GM12801 (cell line): Measurements from ENCODE around the gene GPD1.

Experiments
- TF ChIP-seq, protein P1 (sequence below): IDR thresholded peaks from one replicate; pipeline ENCODE4 v1.5.1; 2011; ENCODE audit warnings: control low read depth; ENCODE audit not compliant: insufficient read length; ENCODE audit errors: extremely low read depth

The GPD1 gene

DNA sequence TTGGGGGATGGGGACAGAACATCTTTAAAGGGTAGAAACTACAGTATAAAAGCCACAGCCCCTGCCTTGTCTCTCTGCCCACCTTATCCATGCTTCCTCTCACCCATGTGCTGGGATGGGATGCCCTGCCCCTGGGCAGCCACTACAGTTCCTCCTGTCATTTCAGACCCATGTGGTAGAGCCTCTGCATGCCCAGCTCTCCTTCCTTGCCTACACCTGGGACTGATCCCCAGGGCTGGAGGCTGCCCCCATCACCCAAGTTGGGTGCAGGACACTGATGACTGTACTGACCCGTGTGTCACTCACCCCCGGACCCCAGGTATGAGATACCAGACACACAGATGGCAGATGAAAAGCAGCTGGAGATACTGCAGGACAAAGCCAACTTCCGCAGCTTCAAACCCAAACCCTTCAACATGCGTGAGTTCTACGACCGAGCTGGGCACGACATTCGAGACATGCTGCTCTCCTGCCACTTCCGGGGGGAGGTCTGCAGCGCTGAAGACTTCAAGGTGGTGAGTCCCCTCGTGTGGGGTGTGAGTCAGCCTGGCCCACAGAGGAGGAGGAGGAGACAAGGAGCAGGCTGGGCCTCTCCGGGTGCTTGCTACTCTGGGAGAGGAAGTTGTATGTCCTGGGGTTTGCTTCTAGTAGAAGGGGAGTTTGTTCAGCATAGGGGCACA lies 44.2 kb upstream of the GPD1 start:
- TF ChIP-seq, protein P1, sequence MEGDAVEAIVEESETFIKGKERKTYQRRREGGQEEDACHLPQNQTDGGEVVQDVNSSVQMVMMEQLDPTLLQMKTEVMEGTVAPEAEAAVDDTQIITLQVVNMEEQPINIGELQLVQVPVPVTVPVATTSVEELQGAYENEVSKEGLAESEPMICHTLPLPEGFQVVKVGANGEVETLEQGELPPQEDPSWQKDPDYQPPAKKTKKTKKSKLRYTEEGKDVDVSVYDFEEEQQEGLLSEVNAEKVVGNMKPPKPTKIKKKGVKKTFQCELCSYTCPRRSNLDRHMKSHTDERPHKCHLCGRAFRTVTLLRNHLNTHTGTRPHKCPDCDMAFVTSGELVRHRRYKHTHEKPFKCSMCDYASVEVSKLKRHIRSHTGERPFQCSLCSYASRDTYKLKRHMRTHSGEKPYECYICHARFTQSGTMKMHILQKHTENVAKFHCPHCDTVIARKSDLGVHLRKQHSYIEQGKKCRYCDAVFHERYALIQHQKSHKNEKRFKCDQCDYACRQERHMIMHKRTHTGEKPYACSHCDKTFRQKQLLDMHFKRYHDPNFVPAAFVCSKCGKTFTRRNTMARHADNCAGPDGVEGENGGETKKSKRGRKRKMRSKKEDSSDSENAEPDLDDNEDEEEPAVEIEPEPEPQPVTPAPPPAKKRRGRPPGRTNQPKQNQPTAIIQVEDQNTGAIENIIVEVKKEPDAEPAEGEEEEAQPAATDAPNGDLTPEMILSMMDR = no peak

DNA sequence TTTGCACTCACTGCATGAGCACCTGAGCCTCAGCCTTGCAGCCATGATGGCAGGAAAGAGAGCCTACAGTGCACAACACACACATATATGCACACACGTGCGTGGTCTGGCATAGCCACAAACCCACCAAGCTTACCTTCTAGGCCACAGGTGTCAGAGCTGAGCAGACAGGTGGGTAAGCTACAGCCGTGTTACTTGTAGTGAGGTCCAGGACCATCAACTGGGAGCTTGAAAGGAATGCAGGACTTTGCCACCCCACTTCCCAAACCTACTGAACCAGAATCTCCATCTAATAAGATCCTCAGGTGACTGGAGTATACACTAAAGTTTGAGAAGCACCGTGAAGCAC lies 43.7 kb upstream of the GPD1 start:
- TF ChIP-seq, protein P1 = no peak

DNA sequence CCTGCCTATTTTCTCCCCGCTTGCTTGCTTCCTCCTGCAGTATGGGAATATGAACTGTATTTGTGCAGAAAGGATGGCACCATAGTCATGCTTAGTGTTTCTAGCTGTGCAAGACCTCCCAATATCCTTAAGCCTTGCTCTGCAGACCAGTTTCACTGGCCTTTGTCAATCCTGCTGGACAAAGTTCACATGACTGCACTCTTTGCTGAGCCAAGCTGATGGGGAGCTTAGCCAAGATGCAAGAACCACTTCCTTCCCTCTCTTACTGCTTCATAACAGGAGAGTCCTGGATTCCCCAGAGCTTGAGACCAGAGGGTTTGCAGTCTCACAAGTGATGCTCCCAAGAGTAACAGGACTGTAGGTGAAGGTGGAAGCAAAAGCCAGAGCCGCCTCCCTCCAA lies 42.6 kb upstream of the GPD1 start:
- TF ChIP-seq, protein P1 = no peak

DNA sequence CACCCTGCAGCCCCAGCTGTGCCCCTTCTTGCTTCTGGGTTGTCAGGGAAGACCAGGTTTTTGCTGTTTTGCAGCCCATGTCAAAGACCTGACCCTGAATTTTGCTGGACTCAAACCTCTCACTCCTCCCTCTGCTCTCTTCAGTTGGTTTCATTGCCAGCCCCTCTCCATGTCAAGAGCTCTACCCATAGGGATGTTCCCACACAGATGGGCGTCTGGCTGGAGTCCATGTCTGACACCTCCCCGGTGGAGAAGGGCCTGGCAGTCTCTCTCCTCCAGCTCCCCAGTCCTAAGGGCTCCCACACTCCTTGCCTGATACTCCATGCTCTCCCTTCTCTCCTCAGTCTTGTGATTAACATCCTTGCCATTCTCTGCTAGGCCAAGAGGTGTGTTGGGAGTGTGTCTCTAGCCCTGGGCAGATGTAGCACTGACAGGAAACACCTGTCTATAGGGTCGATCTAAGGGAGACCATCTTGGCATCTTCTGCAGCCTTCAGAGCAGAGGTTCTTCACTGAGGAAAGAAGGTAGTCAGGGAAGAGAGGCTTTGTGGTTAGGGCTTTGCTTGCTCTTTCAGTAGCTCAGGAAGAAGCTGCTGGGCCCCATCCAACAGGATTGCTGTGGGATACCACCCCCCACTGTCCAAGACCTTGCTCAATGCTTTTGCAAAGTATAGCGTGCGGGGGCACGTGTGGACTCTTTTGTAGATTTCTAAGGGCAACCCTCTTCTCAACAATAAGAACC lies 41.7 kb upstream of the GPD1 start:
- TF ChIP-seq, protein P1 = no peak

DNA sequence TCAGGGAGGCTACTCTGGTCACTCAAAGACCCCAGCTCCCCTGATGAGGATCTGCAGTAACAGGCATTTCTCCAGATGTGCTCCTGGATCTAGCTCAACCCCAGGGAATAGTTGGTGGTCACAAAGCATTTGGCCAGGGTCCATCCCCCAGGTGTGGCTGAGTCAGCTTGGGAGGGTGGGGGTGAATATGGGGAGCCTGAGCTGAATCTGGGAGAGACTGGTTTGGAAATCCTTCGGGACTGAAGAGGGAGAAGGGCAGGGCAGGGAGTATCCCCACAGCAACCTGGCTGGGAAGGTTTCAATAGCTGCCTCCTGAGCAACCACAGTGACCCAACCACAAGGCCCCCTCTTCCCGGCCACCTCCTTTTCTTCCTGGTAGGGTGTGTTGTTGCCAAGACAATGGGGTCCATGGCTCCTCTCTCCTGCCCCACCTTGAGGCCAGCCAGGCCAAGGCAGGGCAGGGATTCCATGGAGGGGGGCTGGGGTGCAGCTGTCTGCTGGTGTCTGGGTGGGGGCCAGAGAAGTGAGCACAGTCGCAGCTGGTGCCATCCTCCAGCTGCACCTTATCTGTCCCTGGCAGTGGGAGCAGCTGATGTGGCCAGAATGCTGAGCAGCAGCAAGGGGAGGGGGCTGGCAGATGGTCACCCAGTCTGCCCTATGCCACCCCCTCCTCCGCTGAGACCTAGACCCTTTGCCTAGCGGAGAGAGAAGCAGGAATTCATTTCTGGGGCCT lies 40.9 kb upstream of the GPD1 start:
- TF ChIP-seq, protein P1 = no peak

DNA sequence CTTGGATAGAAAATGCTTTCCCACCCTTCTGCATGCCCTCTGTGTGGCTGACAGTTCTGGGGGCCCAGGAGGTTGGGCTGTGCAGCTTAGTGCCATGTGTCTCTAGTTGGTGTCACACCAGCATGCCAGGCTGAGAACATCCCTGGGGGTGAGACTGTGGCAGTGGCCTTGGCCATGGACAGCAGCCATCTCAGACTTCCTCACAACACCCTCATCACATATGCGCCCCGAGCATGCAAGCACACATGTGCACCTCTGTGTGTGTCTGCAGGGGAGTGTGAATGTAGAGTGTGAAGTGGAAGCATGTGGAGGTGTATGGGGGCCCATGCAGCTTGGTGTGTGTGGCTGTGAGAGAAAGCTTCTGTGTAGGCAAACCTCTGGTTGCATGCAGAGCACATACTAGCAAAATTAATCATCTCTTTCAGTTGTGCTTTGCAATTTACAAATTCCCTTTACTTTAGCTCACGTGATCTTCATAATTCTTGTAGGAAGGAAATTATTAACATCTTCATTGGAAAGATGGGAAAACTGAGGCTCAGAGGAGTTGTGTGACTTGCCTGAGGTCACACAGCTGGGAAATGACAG lies 38.0 kb upstream of the GPD1 start:
- TF ChIP-seq, protein P1 = no peak

DNA sequence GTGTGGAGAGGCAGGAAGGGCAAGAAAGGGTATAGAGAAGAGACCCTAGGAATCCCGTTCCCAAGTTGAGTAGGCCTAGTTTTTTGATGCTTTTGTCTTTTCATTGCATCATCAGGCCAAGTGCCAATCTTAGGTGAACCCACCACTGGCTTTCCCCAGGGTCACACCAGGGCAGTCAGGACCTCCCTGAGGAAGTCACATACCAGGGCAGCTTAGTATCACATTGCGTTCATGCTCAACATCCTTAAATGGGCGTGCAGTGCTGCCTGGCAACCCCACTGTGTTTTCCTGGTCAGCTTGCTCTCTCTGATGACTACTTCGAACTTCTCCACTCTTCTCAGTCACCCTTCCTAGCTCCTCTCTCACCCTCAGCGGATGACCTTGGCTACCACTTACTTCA lies 37.4 kb upstream of the GPD1 start:
- TF ChIP-seq, protein P1 = no peak
